ENCODE results near the gene LIMCH1.

DNA sequence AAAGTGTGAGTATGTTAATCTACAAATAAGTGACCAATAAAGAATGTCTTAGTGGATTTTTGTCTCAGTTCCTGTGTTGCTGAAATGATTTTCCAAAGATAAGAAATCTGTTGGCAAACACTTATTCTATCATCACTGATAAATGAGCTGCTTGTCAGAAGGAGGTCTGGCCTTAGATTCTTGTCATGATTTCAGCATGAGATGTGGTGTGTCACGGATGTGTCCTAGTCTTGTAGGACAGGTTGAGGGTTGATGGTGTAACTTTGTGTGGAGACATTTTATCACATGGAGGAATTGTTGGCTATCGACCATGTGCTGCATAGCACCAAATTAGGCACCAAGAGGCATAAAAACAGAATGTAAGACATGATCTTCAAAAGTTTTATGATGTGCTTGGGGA, 31.8 kb upstream of the LIMCH1 start:
- TF ChIP-seq CTCF (conservative IDR thresholded peaks at IDR 0.05; ENCODE audit: low read length) (no peak), EZH2phosphoT487 (IDR thresholded peaks at IDR 0.05; ENCODE audit: borderline replicate concordance, low read depth, low read length) (no peak)
